Neural progenitor cell (in vitro differentiated cells): Measurements from ENCODE around the gene CCL17. TPM values are rescaled to one million over a fixed set of nuclear protein-coding genes. Genes with fewer than 3 reads are reported as not detected.

Experiments used
- DNase-seq: peaks from one replicate; pipeline ENCODE4 v3.0.0-alpha.2; 2016; ENCODE audit warnings: low spot score
- H2AFZ ChIP-seq: fragments of 200-600 bp; sonication (generic); replicated peaks from 2 replicates; pipeline ENCODE4 v1.6.1; 2016; ENCODE audit warnings: antibody characterized with exemption
- H3F3A ChIP-seq: fragments of 200-600 bp; sonication (generic); 2 replicates; pipeline ENCODE4 v1.6.1; 2016; ENCODE audit warnings: antibody characterized with exemption, low read depth
- H3K27ac ChIP-seq: fragments of 200-600 bp; sonication (generic); 2 replicates; pipeline ENCODE4 v1.5.1; 2016; ENCODE audit warnings: mild to moderate bottlenecking
- H3K27me3 ChIP-seq: fragments of 200-600 bp; sonication (generic); 2 replicates; pipeline ENCODE4 v1.6.1; 2016; ENCODE audit warnings: mild to moderate bottlenecking, moderate library complexity
- H3K36me3 ChIP-seq: fragments of 200-600 bp; sonication (generic); 2 replicates; pipeline ENCODE4 v1.5.1; 2016
- H3K4me1 ChIP-seq: fragments of 200-600 bp; sonication (generic); 2 replicates; pipeline ENCODE4 v1.6.1; 2016; ENCODE audit warnings: mixed run types
- H3K4me2 ChIP-seq: fragments of 200-600 bp; sonication (generic); 2 replicates; pipeline ENCODE4 v1.6.1; 2016
- H3K4me3 ChIP-seq: fragments of 200-600 bp; sonication (generic); 2 replicates; pipeline ENCODE4 v1.5.1; 2016
- H3K79me2 ChIP-seq: fragments of 200-600 bp; sonication (generic); 2 replicates; pipeline ENCODE4 v1.6.1; 2016; ENCODE audit warnings: low read depth
- H3K9ac ChIP-seq: fragments of 200-600 bp; sonication (generic); 2 replicates; pipeline ENCODE4 v1.6.1; 2016
- H3K9me3 ChIP-seq: fragments of 200-600 bp; sonication (generic); 2 replicates; pipeline ENCODE4 v1.5.1; 2016; ENCODE audit warnings: low read depth
- H4K20me1 ChIP-seq: fragments of 200-600 bp; sonication (generic); 2 replicates; pipeline ENCODE4 v1.6.1; 2016; ENCODE audit warnings: low read depth
- H3K27ac Mint-ChIP-seq: 3 replicates; pipeline ENCODE4 v1.8.0; 2021; ENCODE audit warnings: mixed read lengths
- H3K27me3 Mint-ChIP-seq: 2 replicates; pipeline ENCODE4 v1.8.0; 2022; ENCODE audit warnings: low read depth, mild to moderate bottlenecking, inconsistent platforms, moderate library complexity, mixed read lengths; ENCODE audit not compliant: insufficient read depth
- H3K36me3 Mint-ChIP-seq: 3 replicates; pipeline ENCODE4 v1.8.0; 2021; ENCODE audit warnings: mixed read lengths
- H3K4me1 Mint-ChIP-seq: 3 replicates; pipeline ENCODE4 v1.8.0; 2021; ENCODE audit warnings: mixed read lengths
- H3K4me3 Mint-ChIP-seq: 3 replicates; pipeline ENCODE4 v1.8.0; 2021; ENCODE audit warnings: mild to moderate bottlenecking, moderate library complexity, mixed read lengths
- H3K9me3 Mint-ChIP-seq: 3 replicates; pipeline ENCODE4 v1.8.0; 2020; ENCODE audit warnings: mixed read lengths
- EZH2 ChIP-seq: fragments of 200-600 bp; sonication (generic); IDR thresholded peaks from 2 replicates; pipeline ENCODE4 v1.6.1; 2017; ENCODE audit warnings: antibody characterized with exemption, mild to moderate bottlenecking, moderate library complexity
- EZH2phosphoT487 ChIP-seq: fragments of 200-600 bp; sonication (generic); IDR thresholded peaks from 2 replicates; pipeline ENCODE4 v1.6.1; 2017; ENCODE audit warnings: antibody characterized with exemption
- total RNA-seq: library from RNA; depleted of rRNA; stranded (reverse); fragments of >200 nt; gene quantifications from 2 replicates; pipeline ENCODE4 v1.2.3, GENCODE V29; 2015; ENCODE audit warnings: low replicate concordance
- TF ChIP-seq, protein P1 (sequence below): fragments of 200-600 bp; sonication (generic); IDR thresholded peaks from 2 replicates; pipeline ENCODE4 v1.5.1; 2017; ENCODE audit warnings: antibody characterized with exemption, mild to moderate bottlenecking

The CCL17 gene
- total RNA-seq, 1 donor from 2014 or later = not detected

DNA sequence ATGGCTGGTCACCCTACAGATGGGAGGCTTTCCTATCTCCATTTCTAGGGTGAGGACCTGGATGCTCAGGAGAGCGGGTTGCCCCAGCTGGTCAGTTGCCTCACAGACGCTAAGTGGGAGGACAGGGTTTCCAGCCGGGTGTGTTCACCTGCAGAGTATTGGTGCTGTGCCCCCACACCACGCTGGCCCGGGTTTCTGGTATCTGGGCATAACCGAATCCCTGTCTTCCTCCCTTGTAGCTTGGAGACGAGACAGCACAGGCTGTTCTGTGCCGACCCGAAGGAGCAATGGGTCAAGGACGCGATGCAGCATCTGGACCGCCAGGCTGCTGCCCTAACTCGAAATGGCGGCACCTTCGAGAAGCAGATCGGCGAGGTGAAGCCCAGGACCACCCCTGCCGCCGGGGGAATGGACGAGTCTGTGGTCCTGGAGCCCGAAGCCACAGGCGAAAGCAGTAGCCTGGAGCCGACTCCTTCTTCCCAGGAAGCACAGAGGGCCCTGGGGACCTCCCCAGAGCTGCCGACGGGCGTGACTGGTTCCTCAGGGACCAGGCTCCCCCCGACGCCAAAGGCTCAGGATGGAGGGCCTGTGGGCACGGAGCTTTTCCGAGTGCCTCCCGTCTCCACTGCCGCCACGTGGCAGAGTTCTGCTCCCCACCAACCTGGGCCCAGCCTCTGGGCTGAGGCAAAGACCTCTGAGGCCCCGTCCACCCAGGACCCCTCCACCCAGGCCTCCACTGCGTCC lies 22.6 kb upstream of the CCL17 start:
- peaks cover 24% of the 10 kb centered on the region for H3K4me1 Mint-ChIP-seq
- Histone ChIP-seq H3K27ac (no peak overlapping the region), H3K4me3 (no peak overlapping the region), H2AFZ (no peak overlapping the region), H3K27me3 (no peaks in the 10 kb centered on the region), H4K20me1 (no peaks in the 10 kb centered on the region), H3K9me3 (no peaks in the 10 kb centered on the region), H3K4me1 (peaks cover 4% of the 10 kb centered on the region), H3K36me3 (no peaks in the 10 kb centered on the region), H3K4me2 (no peak overlapping the region), H3K9ac (no peak overlapping the region), H3F3A (peaks cover 4% of the 10 kb centered on the region), H3K79me2 (no peaks in the 10 kb centered on the region)
- H3K36me3 Mint-ChIP-seq = peaks cover 6% of the 10 kb centered on the region
- no peaks in the 10 kb centered on the region for H3K9me3 Mint-ChIP-seq
- H3K27ac Mint-ChIP-seq = no peak overlapping the region
- H3K4me3 Mint-ChIP-seq = no peak overlapping the region
- H3K27me3 Mint-ChIP-seq = peaks cover 3% of the 10 kb centered on the region
- no peak for TF ChIP-seq EZH2
- TF ChIP-seq, protein P1, sequence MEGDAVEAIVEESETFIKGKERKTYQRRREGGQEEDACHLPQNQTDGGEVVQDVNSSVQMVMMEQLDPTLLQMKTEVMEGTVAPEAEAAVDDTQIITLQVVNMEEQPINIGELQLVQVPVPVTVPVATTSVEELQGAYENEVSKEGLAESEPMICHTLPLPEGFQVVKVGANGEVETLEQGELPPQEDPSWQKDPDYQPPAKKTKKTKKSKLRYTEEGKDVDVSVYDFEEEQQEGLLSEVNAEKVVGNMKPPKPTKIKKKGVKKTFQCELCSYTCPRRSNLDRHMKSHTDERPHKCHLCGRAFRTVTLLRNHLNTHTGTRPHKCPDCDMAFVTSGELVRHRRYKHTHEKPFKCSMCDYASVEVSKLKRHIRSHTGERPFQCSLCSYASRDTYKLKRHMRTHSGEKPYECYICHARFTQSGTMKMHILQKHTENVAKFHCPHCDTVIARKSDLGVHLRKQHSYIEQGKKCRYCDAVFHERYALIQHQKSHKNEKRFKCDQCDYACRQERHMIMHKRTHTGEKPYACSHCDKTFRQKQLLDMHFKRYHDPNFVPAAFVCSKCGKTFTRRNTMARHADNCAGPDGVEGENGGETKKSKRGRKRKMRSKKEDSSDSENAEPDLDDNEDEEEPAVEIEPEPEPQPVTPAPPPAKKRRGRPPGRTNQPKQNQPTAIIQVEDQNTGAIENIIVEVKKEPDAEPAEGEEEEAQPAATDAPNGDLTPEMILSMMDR = no peak
- TF ChIP-seq EZH2phosphoT487 = no peak
- DNase-seq = no peak

DNA sequence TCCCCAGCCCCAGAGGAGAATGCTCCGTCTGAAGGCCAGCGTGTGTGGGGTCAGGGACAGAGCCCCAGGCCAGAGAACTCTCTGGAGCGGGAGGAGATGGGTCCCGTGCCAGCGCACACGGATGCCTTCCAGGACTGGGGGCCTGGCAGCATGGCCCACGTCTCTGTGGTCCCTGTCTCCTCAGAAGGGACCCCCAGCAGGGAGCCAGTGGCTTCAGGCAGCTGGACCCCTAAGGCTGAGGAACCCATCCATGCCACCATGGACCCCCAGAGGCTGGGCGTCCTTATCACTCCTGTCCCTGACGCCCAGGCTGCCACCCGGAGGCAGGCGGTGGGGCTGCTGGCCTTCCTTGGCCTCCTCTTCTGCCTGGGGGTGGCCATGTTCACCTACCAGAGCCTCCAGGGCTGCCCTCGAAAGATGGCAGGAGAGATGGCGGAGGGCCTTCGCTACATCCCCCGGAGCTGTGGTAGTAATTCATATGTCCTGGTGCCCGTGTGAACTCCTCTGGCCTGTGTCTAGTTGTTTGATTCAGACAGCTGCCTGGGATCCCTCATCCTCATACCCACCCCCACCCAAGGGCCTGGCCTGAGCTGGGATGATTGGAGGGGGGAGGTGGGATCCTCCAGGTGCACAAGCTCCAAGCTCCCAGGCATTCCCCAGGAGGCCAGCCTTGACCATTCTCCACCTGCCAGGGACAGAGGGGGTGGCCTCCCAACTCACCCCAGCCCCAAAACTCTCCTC lies 21.9 kb upstream of the CCL17 start:
- Histone ChIP-seq H3K4me2 (no peak overlapping the region), H3K9ac (no peak overlapping the region), H3K9me3 (no peaks in the 10 kb centered on the region), H2AFZ (no peak overlapping the region), H4K20me1 (no peaks in the 10 kb centered on the region), H3K4me3 (no peak overlapping the region), H3K27ac (no peak overlapping the region), H3K4me1 (peaks cover 4% of the 10 kb centered on the region), H3K79me2 (no peaks in the 10 kb centered on the region), H3F3A (peaks cover 4% of the 10 kb centered on the region), H3K36me3 (no peaks in the 10 kb centered on the region), H3K27me3 (no peaks in the 10 kb centered on the region)
- no peak overlapping the region for H3K4me3 Mint-ChIP-seq
- H3K9me3 Mint-ChIP-seq = no peaks in the 10 kb centered on the region
- peaks cover 20% of the 10 kb centered on the region for H3K4me1 Mint-ChIP-seq
- H3K27ac Mint-ChIP-seq = peak overlapping the region; percentile 79
- TF ChIP-seq EZH2phosphoT487 (no peak), EZH2 (no peak)
- TF ChIP-seq, protein P1 = no peak
- peaks cover under 1% of the 10 kb centered on the region for H3K27me3 Mint-ChIP-seq
- H3K36me3 Mint-ChIP-seq = peaks cover 6% of the 10 kb centered on the region
- no peak for DNase-seq

GRCh38 chr16:57383276-57384247 lies 21.0 kb upstream of the CCL17 start:
- H4K20me1 ChIP-seq = no peaks in the 10 kb centered on the region
- H3K27ac ChIP-seq = no peak overlapping the region
- H3K4me1 Mint-ChIP-seq = peaks cover 16% of the 10 kb centered on the region
- H3K4me2 ChIP-seq = no peak overlapping the region
- H3K27ac Mint-ChIP-seq = peak overlapping the region; percentile 79
- H3K27me3 Mint-ChIP-seq = peaks cover 1% of the 10 kb centered on the region
- H3K79me2 ChIP-seq = no peaks in the 10 kb centered on the region
- no peaks in the 10 kb centered on the region for H3K9me3 Mint-ChIP-seq
- TF ChIP-seq EZH2phosphoT487 (no peak), EZH2 (no peak)
- TF ChIP-seq, protein P1 = no peak
- H3K9ac ChIP-seq = no peak overlapping the region
- peaks cover 4% of the 10 kb centered on the region for H3K4me1 ChIP-seq
- H3K9me3 ChIP-seq = no peaks in the 10 kb centered on the region
- no peak for DNase-seq
- no peak overlapping the region for H3K4me3 ChIP-seq
- H3K4me3 Mint-ChIP-seq = no peak overlapping the region
- peaks cover 5% of the 10 kb centered on the region for H3F3A ChIP-seq
- H3K36me3 ChIP-seq = no peaks in the 10 kb centered on the region
- peak overlapping the region; percentile 42 for H2AFZ ChIP-seq
- no peaks in the 10 kb centered on the region for H3K27me3 ChIP-seq
- H3K36me3 Mint-ChIP-seq = peaks cover 6% of the 10 kb centered on the region
